GM12892 (cell line): ENCODE results near the gene WNK2.

Source experiments
- POLR2A ChIP-seq: IDR thresholded peaks from 2 replicates; pipeline ENCODE4 v1.6.1; 2011; ENCODE audit warnings: low read depth, low read length, control low read depth
- POLR2AphosphoS5 ChIP-seq: IDR thresholded peaks from 2 replicates; pipeline ENCODE4 v1.6.1; 2011; ENCODE audit warnings: low read depth, low read length, control low read depth
- TAF1 ChIP-seq: IDR thresholded peaks from 2 replicates; pipeline ENCODE4 v1.6.1; 2011; ENCODE audit warnings: low read depth, mild to moderate bottlenecking, control low read depth, low read length, borderline replicate concordance

DNA sequence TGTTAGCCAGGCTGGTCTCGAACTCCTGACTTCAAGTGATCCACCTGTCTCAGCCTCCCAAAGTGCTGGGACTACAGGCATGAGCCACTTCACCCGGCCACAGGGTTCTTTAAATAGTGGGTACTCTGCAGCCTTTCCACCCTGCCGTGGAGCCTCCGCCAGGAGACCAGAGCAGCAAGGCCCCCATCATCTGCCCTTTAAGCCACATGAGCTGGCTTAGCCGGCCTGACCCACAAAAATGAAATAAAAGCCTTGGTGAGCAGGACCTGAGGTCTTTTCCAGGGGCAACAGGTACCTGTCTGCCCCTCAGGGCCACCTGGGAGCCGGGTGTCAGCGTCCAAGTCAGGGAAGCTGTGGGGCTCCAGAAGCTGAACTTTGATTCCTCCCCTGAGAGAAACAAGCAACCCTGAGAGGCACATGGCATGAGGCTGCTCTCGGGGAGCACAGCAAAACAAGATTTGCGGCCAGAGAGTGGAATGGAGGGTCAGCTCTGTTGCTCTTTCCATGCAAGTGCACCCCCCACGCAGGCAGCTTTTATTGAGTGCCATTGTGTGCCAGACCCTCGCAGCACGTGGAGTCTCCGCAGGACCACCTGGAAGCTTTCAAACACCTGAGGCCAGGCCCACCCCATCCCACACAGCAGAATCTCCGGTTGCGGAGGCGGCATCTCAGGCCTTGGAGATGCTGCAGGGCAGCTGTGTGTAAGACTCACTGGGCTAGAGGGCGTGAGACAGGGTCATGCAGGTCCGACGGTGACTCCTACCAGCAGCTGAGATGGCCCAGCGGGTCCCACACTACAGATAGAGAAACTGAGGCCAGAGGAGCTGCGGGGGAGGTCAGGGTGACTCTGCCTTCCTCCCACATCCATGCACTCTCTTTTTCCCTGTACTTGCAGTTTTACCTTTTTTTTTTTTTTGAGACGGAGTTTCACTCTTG, 4.8 kb upstream of the WNK2 start:
- TF ChIP-seq POLR2A = no peak
- TF ChIP-seq POLR2AphosphoS5 = no peak
- TF ChIP-seq TAF1 = no peak
